HFF-Myc (cell line): ENCODE measurements around the gene LRRFIP2.

Experiments used
- DNase-seq: peaks from one replicate; pipeline ENCODE4 v3.0.0-alpha.2; 2011; ENCODE audit warnings: low read depth; ENCODE audit errors: extremely low read depth
- H3K4me3 ChIP-seq: replicated peaks from 2 replicates; pipeline ENCODE4 v1.5.1; 2011; ENCODE audit warnings: low read depth, mild to moderate bottlenecking, control low read depth, low read length
- TF ChIP-seq, protein P1 (sequence below): IDR thresholded peaks from 2 replicates; pipeline ENCODE4 v1.5.1; 2012; ENCODE audit warnings: mild to moderate bottlenecking, low read depth, low read length, control low read depth; ENCODE audit errors: missing control alignments

The LRRFIP2 gene

DNA sequence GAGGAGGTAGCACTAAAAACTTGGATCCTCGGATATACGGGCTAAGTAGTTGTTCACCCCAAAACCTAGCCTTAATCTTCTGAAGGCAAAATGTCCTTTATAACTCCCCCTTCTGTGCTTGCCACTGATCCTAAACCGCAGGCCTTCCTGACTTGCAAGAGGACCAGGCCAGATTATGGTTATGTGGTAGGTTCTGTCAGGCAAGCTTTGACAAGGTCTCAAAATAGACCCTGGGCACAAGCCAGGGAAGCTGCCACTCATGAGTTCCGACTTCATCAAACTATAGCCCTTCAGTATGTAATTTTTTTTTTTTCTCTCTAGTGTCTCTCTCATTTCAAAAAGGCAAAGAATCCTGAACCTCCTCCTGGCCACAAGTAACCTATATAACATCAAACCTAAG lies 3.2 kb downstream of the LRRFIP2 start:
- H3K4me3 ChIP-seq, result no peak overlapping the region
- TF ChIP-seq, protein P1, sequence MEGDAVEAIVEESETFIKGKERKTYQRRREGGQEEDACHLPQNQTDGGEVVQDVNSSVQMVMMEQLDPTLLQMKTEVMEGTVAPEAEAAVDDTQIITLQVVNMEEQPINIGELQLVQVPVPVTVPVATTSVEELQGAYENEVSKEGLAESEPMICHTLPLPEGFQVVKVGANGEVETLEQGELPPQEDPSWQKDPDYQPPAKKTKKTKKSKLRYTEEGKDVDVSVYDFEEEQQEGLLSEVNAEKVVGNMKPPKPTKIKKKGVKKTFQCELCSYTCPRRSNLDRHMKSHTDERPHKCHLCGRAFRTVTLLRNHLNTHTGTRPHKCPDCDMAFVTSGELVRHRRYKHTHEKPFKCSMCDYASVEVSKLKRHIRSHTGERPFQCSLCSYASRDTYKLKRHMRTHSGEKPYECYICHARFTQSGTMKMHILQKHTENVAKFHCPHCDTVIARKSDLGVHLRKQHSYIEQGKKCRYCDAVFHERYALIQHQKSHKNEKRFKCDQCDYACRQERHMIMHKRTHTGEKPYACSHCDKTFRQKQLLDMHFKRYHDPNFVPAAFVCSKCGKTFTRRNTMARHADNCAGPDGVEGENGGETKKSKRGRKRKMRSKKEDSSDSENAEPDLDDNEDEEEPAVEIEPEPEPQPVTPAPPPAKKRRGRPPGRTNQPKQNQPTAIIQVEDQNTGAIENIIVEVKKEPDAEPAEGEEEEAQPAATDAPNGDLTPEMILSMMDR, result no peak
- DNase-seq, result no peak

DNA sequence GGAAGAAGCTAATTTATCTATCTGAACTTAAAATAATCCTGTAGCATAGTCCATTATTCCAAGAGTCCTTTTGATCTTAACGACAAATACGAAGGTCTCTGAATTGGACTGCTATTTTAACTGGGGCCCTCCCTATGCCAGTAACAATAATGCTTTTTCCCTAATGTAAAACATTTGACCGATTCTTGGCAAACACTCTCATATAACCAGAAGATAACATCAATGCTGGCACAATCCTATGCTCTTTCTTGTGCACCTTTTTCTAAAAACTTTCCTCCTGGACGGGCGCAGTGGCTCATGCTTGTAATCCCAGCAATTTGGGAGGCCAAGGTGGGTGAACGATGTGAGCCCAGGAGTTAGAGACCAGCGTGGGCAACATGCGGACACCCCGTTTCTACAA lies 3.9 kb downstream of the LRRFIP2 start:
- H3K4me3 ChIP-seq, result no peak overlapping the region
- TF ChIP-seq, protein P1, result no peak
- DNase-seq, result no peak

DNA sequence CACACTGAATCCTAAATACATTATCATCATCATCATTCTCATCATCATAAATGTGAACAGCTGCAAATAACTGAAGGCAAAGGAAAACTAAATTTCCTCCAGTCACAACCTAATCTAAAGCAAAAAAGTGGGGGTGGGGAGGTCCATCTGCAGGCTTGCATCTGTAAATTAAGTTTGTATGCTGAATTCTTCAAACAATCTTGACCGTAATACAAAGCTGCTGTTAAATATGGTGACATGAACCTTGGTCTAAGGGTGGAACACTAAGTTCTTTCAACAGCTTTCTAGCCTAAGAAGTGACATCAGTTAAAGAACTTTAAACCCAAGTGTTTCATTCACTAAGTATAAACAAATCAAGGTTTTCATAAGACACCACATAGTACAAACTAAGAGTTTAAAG lies 4.3 kb downstream of the LRRFIP2 start:
- DNase-seq, result no peak
- no peak overlapping the region for H3K4me3 ChIP-seq
- TF ChIP-seq, protein P1, result no peak

DNA sequence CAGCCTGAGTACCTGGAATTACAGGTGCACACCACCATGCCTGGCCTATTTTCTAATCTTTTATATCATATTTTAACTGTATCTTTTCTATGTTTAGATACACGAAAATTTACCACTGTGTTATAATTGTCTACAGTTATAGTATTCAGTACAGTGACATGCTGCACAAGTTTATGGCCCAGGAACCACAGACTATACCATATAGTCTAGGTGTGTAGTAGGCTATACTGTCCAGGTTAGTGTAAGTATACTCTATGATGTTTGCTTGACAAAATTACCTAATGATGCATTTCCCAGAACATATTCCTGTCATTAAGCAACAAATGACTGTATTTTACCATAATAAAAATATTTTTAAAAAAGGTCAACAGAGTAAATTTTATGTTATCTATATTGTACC lies 5.5 kb downstream of the LRRFIP2 start:
- H3K4me3 ChIP-seq, result no peak overlapping the region
- TF ChIP-seq, protein P1, result no peak
- DNase-seq, result no peak

DNA sequence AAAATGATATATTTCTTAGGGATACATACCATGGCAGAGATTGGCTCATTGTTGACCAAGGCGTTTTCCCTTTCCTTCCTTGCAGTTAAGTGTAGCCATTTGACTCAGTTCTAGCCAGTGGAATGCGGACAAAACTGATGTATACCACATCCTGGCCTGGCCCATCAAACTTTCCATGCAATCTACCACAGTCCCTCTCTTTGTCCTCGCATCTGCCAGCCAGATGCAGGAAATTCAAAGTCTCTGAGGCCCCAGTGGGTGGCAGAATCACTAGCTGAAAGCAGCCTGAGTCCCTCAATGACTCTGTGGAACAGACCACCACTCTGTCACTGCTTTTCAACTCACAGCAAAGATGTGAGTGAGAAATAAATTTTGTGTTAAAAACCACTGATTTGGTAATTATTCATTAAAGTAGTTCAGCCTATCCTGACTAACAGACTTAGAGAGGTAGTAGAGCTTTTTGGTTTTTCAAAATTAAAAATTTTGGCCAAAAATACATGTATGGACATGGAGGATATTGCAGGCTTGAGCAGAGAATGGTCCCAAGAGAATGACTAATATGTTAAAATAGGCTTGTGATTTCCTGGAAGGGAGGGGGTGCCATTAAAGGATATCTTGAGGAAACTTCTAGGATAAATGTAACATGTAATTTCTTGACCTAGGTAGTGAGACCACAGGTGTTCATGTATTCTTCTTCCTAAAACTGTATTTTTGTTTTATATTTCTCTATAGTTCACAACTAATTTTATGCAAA lies 10.9 kb downstream of the LRRFIP2 start:
- peak; percentile 99 for DNase-seq
- TF ChIP-seq, protein P1, result no peak
- peak overlapping the region; percentile 32 for H3K4me3 ChIP-seq

DNA sequence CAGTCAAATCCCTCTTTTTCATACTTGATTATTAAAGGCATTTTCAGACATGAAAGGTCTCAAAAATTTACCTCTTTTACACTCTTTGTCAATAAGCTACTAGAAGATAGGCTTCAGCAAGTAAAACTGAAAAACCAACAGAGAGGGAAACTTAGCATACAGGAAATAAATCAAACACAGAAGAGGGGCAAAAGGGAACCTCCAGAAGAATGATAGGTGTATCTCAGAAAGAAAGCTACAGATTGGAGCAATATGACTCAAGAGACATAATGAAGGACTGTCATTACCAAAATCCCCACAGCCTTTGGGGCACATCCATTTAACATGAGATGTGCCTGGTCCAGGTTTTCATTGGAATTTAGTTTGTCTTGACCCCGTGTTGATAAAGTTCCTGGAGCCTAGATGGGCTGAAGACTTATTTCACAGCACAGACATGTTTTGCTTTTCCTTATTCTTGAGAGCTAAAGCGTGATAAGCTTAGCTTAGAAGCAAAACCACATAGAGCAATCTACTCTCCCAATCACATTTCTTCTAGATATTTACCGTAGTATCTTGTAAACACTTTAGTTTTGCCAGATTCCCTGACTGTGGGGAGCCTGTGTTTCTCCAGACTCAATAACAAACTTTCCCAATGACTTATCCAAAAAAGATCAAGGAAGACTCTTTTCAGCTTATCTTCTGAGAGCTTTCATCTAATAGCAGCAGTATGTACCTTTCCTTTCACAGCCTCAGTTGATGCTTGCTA lies 11.7 kb downstream of the LRRFIP2 start:
- TF ChIP-seq, protein P1, result no peak
- no peak for DNase-seq
- peak overlapping the region; percentile 32 for H3K4me3 ChIP-seq
